Measurements from ENCODE around the gene ZNF680.
"Not testable (repeated sequence)": the region's sequence is repeated elsewhere in the genome, so short reads cannot be mapped to it uniquely, and the experiment has no call there.

ZNF680 gene

DNA sequence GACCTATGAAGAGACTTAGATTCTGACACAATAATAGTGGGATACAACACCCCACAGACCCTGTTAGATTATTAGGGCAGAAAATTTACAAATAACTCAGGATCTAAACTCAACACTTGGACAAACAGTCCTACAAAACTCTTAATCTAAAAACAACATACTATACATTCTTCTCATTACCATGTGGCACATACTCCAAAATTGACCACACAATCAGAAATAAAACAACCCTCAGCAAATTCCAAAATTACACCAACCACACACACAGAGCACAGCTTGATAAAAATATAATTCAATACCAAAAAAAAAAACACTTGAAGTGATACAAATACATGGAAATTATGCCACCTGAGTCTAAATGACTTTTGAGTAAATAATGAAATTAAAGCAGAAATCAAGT is 7.8 kb downstream of the ZNF680 start:
- DNase-seq: no peak

DNA sequence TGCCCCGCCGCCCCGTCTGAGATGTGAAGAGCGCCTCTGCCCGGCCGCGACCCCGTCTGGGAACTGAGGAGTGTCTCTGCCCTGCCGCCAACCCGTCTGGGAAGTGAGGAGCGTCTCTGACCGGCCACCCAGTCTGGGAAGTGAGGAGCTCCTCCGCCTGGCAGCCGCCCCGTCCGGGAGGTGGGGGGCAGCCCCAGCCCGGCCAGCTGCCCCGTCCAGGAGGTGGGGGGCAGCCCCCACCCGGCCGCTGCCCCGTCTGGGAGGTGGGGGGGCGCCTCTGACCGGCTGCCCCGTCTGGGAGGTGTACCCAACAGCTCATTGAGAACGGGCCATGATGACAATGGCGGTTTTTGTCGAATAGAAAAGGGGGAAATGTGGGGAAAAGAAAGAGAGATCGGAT is 8.7 kb downstream of the ZNF680 start:
- not testable (repeated sequence) for DNase-seq

DNA sequence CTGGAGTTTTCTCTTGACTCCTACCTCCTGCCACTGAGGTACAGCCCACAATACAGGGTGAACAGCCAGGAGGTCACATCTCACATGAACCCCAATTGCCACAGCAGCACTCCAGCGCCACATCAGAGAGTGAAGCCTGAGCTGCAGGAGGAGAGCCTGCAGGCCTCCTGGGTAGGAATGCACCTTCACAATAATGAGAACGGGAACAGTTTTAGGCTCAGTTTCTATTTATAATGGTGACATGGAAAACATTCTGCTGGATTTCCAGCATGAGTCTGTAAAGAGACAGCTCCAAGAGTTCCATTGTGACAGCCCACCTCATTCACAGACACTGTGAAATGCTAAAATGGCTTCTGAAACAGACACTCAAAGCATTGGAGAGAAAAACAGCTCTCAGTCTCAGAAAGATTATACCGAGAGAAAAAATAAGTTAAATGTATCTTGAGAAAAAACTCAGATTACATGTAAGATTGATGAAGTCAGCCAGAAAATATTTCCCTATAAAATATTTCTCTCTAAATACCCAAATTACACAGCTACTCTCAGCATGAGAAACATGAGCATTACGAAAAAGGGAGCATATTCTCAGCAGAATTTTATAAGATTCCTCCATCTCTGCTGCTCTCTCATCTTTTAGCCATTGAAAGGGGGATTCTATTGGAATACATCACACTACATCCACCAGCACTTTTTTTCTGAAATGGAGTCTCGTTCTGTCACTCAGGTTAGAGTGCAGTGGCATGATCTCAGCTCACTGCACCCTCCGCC is 11.3 kb downstream of the ZNF680 start:
- DNase-seq: no peak

DNA sequence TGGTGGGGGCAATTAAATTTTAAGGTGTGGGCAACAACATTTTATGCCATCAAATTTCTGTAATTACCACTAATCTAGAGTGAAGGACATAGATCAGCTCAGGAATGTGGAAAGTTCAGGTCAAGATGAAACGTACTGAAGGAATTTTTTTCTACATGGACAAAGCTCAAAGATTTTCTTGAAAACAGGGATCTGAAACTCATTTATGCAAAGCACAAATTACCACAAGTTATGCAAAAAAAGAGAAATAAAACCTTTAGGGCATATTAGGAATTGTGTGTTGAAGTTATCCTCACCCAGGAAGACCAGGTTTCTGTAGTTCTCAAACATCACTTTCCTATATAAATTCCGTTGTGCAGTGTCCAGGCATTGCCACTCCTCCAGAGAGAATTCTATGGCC is 18.9 kb downstream of the ZNF680 start:
- DNase-seq: no peak

DNA sequence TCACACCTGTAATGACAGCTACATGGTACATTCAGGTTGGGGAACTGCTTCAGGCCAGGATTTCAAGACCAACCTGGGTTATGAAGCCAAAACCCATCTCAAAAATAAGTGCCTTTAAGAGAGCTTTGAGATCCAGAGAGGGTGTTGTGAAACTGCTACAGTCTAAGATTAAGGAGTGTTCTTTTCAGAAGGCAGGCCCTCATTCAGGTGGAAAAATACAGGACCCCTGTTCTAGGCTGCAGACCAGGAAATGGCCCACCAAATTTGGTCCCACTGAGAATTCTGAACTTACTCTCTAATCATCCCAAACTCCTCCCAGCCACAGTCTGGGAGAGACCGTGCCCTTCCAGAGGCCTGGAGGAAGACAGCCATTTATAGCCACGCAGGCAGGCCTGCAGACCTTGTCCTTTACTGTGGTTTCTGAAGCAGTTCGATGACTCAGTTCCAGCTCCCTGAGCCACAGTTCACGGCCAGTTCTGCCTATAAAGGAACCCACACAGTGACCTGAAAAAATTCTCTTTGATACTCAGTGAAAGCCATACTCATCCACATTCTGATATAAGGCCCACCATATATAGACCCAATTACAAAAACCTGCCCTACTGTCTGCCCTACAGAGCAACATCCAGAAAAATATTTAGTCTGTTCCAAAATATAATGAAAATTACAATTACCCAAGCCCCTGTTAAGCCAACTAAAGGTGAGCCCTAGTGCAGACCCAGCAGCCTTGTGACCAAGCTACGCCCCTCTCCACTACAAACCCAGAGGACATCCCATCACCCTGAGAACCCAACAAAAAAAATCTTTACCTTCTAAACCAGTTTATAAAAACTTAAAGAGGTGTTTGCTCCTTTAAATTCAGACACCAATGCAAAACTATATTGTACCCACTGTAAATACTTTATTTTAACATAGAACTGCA is 21.2 kb downstream of the ZNF680 start:
- DNase-seq: no peak

DNA sequence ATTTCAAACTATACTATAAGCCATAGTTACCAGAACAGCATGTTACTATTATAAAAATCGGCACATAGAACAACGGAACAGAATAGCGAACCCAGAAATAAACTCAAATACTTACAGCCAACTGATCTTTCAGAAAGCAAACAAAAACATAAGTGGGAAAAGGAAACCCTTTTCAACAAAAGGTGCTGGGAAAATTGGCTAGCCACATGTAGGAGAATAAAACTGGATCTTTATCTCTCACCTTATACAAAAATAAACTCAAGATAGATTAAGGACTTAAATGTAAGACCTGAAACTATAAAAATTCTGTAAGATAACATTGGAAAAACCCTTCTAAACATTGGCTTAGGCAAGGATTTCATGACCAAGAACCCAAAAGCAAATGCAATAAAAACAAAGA is 29.1 kb downstream of the ZNF680 start:
- DNase-seq: no peak

DNA sequence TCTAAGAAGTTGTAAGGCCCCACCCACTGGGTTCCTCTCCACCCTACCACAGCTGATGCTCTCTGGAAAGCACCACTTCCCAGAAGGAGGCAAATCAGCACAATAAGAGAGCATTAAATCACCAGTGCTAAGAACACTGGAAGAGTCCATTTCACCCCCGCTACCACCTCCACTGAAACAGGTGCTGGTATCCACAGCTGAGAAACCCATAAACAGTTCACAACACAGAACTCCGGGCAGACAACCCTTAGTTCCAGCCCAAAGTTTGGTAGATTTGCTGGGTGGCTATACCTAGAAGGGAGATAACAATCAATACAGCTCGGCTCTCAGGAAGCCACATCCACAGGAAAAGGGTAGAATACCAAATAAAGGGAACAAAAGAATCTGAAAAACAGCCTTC is 34.1 kb downstream of the ZNF680 start:
- DNase-seq: no peak

DNA sequence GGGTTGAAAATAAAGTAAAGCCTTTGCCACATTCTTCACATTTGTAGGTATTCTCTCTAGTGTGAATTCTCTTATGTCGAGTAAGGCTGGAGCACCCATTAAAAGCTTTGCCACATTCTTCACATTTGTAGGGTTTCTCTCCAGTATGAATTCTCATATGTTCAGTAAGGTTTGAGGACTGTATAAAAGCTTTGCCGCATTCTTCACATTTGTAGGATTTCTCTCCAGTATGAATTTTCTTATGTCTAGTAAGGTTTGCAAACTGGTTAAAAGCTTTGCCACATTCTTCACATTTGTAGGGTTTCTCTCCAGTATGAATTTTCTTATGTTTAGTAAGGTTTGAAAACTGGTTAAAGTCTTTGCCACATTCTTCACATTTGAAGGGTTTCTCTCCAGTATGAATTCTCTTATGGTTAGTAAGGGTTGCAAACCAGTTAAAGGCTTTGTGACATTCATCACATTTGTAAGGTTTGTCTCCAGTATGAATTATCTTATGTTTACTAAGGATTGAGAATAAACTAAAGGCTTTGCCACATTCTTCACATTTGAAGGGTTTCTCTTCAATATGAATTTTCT is 41.4 kb downstream of the ZNF680 start:
- DNase-seq: no peak

DNA sequence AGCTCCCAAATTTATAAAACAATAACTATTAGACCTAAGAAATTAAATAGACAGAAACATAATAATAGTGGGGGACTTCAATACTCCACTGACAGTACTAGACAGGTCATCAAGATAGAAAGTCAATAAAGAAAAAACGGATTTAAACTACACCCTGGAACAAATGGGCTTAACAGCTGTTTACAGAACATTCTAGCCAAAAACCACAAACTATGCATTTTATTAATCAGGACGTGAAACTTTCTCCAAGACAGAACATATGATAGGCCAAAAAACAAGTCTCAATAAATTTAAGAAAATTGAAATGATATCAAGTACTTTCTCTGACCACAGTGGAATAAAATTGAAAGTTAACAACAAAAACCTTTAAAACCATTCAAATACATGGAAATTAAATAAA is 46.4 kb downstream of the ZNF680 start:
- no peak for DNase-seq

DNA sequence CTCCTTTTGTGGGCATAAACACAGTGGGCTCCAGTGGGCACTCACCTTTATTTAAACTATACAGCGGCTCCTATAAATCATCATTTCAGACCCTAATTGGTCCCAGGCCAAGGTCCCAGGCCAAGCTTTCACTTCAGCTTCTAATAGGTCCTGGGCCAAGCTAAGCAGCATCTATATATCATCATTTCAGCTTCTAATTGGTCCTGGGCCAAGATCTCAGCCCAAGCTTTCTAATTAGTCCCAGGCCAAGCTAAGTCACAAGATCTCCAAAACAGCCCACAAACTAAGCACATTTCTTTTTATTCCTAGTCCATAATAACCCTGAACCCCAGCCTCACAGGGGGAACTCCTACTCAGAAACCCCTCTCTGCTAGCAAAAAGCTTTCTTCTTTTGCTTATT is 47.1 kb downstream of the ZNF680 start:
- no peak for DNase-seq

DNA sequence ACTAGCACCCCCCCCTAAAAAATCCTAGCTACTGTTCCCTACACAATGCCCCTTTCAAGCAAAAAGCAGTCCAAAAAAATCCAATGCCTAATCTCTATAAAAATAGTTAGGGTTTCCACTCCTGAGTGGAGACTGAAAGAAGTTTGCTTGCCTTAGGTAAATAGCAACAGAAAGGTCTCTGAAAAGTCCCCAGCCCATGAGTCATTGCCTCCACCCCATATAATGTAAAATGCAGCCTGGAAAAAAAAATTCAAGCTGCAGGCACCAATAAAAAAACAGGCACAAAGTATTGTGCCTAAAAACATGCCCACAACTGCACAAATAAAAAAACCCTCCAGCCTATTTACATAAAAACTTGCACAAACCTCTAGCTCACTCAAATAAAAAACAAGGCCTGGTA is 47.5 kb downstream of the ZNF680 start:
- no peak for DNase-seq

DNA sequence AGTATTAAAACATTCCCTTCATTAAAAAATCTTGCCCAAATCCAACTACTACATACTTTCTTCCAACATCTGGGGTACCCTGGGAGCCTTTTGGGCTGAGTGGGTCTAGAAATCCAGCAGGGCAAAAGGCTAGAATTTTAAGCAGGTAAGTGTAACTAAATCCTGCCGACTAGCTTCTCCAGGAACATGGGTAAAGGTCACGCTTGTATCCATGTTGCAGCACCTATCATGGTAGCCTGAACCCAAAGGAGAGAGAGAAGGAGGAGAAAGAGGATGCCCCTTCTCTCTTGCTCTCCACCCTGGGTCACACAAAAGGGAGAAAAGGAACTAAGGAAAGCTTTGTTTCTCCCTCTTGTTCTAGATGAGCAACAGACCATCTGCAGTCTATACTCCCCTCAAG is 53.3 kb downstream of the ZNF680 start:
- DNase-seq: no peak

DNA sequence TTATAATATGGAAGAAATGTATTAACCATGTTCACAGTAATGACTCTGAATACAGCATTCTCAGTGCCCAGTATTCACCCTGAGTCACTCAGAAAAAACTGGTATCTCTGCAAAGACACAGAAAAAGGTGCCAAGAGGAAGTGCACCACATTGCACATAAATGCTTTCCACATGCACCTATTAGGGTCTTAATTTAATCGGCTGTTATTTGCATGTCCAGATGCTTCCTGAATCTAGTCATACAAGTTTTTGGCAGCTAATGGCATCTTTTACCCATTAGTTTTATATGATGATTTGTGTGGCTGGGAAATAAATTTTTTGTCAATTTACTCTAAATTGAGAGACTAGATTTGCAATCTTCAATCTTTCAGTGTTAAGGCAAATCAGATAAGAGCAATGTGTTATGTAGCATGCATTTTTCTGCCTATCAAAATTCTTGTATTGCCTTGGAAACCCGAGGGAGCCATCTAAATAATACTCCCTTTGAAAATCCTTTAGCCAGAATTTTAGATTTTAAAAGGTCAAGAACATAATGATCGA is 58.2 kb downstream of the ZNF680 start:
- DNase-seq: no peak

DNA sequence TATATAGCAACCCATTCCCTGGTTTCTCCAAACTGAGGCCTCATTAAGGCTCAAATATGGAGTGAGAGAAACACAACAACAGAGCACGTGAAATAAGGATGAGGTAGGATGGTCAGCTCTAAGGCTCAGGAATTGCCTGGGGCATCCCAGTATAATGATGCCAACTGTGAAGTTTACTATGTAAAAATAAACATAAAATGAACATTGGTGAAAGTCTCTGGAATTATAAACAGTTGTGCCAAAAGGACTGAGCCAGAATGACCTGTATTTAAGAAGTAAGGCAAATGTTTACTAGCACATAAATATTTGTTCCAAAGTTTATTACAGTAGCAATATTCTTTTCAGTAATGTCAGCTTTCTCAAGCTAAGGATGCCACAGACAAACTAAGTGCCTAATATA is 64.6 kb downstream of the ZNF680 start:
- no peak for DNase-seq

DNA sequence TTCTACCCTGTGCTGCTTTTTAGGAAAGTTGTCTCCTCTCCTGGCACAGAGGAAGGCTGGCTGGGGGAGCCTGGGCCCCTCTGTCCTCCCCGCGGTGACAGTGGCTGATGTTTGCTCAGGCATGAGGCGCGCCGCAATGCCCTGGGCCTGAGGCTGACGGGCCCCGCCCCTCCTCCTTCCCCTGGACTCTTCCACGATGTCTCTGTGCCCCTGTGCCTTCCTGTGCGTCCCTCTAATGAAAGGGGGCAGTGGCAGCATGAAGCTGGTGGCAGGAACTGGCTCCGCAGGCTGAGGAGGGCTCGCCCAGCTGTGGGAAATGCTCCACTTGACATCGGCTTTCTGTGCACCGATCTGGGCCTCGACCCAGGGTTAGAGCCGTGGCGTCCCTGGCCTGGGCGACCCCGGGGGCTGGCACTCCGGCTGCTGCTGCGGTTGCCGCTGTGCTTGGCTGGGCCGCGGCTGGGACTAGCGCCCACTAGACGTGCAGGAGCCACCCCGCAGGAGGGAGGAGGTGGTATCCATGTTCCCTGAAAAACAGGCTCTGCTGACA is 67.9 kb downstream of the ZNF680 start:
- no peak for DNase-seq

DNA sequence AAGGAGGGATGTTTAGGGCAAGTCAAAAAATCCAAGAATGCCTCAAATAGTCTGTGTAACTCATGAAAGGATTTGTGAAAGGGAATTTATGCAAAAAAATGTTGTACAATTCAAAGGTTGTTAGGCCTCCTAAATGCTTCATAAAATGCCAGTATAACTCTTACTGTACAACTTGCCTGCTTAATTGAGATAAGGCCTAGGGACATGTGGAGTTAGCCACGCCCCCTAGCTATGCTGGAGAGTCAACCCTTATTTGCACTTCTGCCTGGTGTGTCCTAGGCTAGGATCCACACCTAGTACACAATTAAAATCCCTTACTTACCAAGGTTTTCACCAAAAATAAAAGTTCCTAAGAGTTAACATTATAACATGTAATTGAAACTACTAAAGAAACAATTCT is 77.2 kb downstream of the ZNF680 start:
- no peak for DNase-seq

Data from SHP77 (cell line).